ENCODE results near the gene ASPDH. TPM values are rescaled to one million over a fixed set of nuclear protein-coding genes. Genes with fewer than 3 reads are reported as not detected.

ASPDH gene
- total RNA-seq, 4 donors from 2014 or later: not detected

GRCh38 chr19:50549927-50550593 lies 36.3 kb upstream of the ASPDH start:
- Histone ChIP-seq H3K4me1 (peaks cover 0 to 4% (median 0%) of the 10 kb centered on the region in 4 donors), H3K36me3 (no peaks in the 10 kb centered on the region), H3K27ac (no peak overlapping the region), H3K4me3 (no peak overlapping the region), H3K27me3 (peaks cover 53% of the 10 kb centered on the region), H3K9me3 (no peaks in the 10 kb centered on the region)
- 69% methylated on average over 17 of the region's 17 CpGs; no CpG with 5 or more reads in 1 of the 2 donors for WGBS, 2 donors (ENCODE audit: low coverage in 1 of 2)
- in situ Hi-C loops (cut with MboI; ENCODE audit: low pct_ligation_motif_present in 1 of 4, low pct_unique_long_range_greater_than_20kb in 1 of 4, low sequenced_read_pairs in 3 of 4) (loop anchor here in 3 of 4 donors (10.0 to 25.0 kb wide), 2 partner anchors 235 to 237 kb away; partner anchors contain the start of gene ACP4 (in 2 of the 3)), intact Hi-C loops (cut with DNase I; ENCODE audit: low total_unique reads) (no loop called here)
- TF ChIP-seq CTCF (IDR thresholded peaks at IDR 0.05): no peak
- TF ChIP-seq POLR2A (IDR thresholded peaks at IDR 0.05): no peak
- DNase-seq: no peak

- Histone ChIP-seq H3K36me3 (no peaks in the 10 kb centered on the region), H3K27me3 (peaks cover 47% of the 10 kb centered on the region), H3K9me3 (no peaks in the 10 kb centered on the region), H3K4me1 (peaks cover 0 to 4% (median 0%) of the 10 kb centered on the region in 4 donors), H3K4me3 (no peak overlapping the region), H3K27ac (no peak overlapping the region)
- in situ Hi-C loops (cut with MboI; ENCODE audit: low pct_ligation_motif_present in 1 of 4, low pct_unique_long_range_greater_than_20kb in 1 of 4, low sequenced_read_pairs in 3 of 4): loop anchor here in 3 of 4 donors (10.0 to 25.0 kb wide), 2 partner anchors 236 to 238 kb away; partner anchors contain the start of gene ACP4 (in 2 of the 3)
- TF ChIP-seq POLR2A (IDR thresholded peaks at IDR 0.05): no peak
- TF ChIP-seq EP300 (IDR thresholded peaks at IDR 0.05; ENCODE audit: low read depth): no peak
- no peak for TF ChIP-seq POLR2AphosphoS5 (IDR thresholded peaks at IDR 0.05)
- TF ChIP-seq CTCF (IDR thresholded peaks at IDR 0.05): no peak
- intact Hi-C loops (cut with DNase I; ENCODE audit: low total_unique reads): no loop called here
- 74% methylated on average over 22 of the region's 22 CpGs; no CpG with 5 or more reads in 1 of the 2 donors for whole genome bisulfite sequencing, 2 donors (ENCODE audit: low coverage in 1 of 2)
- DNase-seq: no peak
These were observed 35.6 kb upstream of the ASPDH start for GRCh38 chr19:50549059-50549926.

GRCh38 chr19:50548191-50549058 lies 34.7 kb upstream of the ASPDH start:
- DNase-seq: no peak
- 80% methylated on average over 45 of the region's 45 CpGs; no CpG with 5 or more reads in 1 of the 2 donors for WGBS, 2 donors (ENCODE audit: low coverage in 1 of 2)
- in situ Hi-C loops (cut with MboI; ENCODE audit: low pct_ligation_motif_present in 1 of 4, low pct_unique_long_range_greater_than_20kb in 1 of 4, low sequenced_read_pairs in 3 of 4): loop anchor here in 3 of 4 donors (10.0 to 25.0 kb wide), 2 partner anchors 236 to 239 kb away; partner anchors contain the start of gene ACP4 (in 2 of the 3)

More at GRCh38 chr19:50548191-50549058, 34.7 kb upstream of the ASPDH start:
- H3K27me3 ChIP-seq: peaks cover 41% of the 10 kb centered on the region
- no peak overlapping the region for H3K4me3 ChIP-seq
- H3K9me3 ChIP-seq: no peaks in the 10 kb centered on the region
- TF ChIP-seq EP300 (IDR thresholded peaks at IDR 0.05; ENCODE audit: low read depth) (no peak), POLR2A (IDR thresholded peaks at IDR 0.05) (no peak), CTCF (IDR thresholded peaks at IDR 0.05) (no peak), POLR2AphosphoS5 (IDR thresholded peaks at IDR 0.05) (no peak)
- H3K27ac ChIP-seq: no peak overlapping the region
- no peaks in the 10 kb centered on the region for H3K36me3 ChIP-seq
- intact Hi-C loops (cut with DNase I; ENCODE audit: low total_unique reads): no loop called here
- H3K4me1 ChIP-seq: peaks cover 0 to 4% (median 0%) of the 10 kb centered on the region in 4 donors

Measured in transverse colon (tissue), 4 donors.